MM.1S (cell line): ENCODE data around the gene GABRB3.

ENCODE experiments used
- CTCF ChIP-seq: fragments of 300-600 bp; sonication (generic); IDR thresholded peaks from 2 replicates; pipeline ENCODE4 v1.5.1; 2016; ENCODE audit warnings: antibody characterized with exemption, low read length, mixed read lengths
- EZH2 ChIP-seq: fragments of 300-600 bp; sonication (generic); optimal IDR thresholded peaks from 2 replicates; pipeline ENCODE3; 2017; ENCODE audit warnings: low read depth, mild to moderate bottlenecking, antibody characterized with exemption, low read length, mixed read lengths
- EZH2phosphoT487 ChIP-seq: fragments of 300-600 bp; sonication (generic); IDR thresholded peaks from 2 replicates; pipeline ENCODE4 v1.6.1; 2018; ENCODE audit warnings: antibody characterized with exemption, low read length

GRCh38 chr15:26771578-26772153 lies 1.2 kb downstream of the GABRB3 start:
- TF ChIP-seq CTCF (no peak), EZH2phosphoT487 (no peak), EZH2 (no peak)
